Effector memory CD4-positive, alpha-beta T cell (primary cell): ENCODE measurements around the gene FAM78A.

ENCODE experiments used
- DNase-seq, 3 donors: peaks; one replicate each; pipeline ENCODE4 v3.0.0-alpha.2; 2020
- H3K27ac ChIP-seq: 2 replicates; pipeline ENCODE4 v1.7.0; 2013; ENCODE audit warnings: mild to moderate bottlenecking, low read length, moderate library complexity; ENCODE audit not compliant: insufficient read depth, poor library complexity, severe bottlenecking
- H3K27me3 ChIP-seq: replicated peaks from 2 replicates; pipeline ENCODE4 v1.7.0; 2013; ENCODE audit warnings: mild to moderate bottlenecking, low read length; ENCODE audit not compliant: insufficient read depth, control insufficient read depth, poor library complexity, severe bottlenecking
- H3K36me3 ChIP-seq: 2 replicates; pipeline ENCODE4 v1.7.0; 2013; ENCODE audit warnings: mild to moderate bottlenecking, low read length, moderate library complexity; ENCODE audit not compliant: control insufficient read depth, insufficient read depth
- H3K4me1 ChIP-seq: 2 replicates; pipeline ENCODE4 v1.7.0; 2013; ENCODE audit warnings: low read length, mild to moderate bottlenecking; ENCODE audit not compliant: control insufficient read depth, insufficient read depth, poor library complexity, severe bottlenecking
- H3K4me3 ChIP-seq: 2 replicates; pipeline ENCODE4 v1.7.0; 2013; ENCODE audit warnings: low read length, low read depth, mild to moderate bottlenecking; ENCODE audit not compliant: insufficient read depth, poor library complexity, severe bottlenecking
- H3K9me3 ChIP-seq: 2 replicates; pipeline ENCODE4 v1.7.0; 2013; ENCODE audit warnings: mild to moderate bottlenecking, low read length, moderate library complexity; ENCODE audit not compliant: control insufficient read depth

The FAM78A gene

GRCh38 chr9:131310833-131311554 is 34.7 kb upstream of the FAM78A start:
- Histone ChIP-seq H3K9me3 (no peaks in the 10 kb centered on the region), H3K4me3 (peak overlapping the region; percentile 31), H3K27ac (no peak overlapping the region), H3K36me3 (no peaks in the 10 kb centered on the region), H3K4me1 (peaks cover 11% of the 10 kb centered on the region), H3K27me3 (no peaks in the 10 kb centered on the region)
- peak; percentile 43 to 54 (median 47) for DNase-seq

- H3K27ac ChIP-seq: no peak overlapping the region
Observed at GRCh38 chr9:131309530-131310276, 33.4 kb upstream of the FAM78A start.

GRCh38 chr9:131308906-131309529 is 32.7 kb upstream of the FAM78A start:
- Histone ChIP-seq H3K27me3 (no peaks in the 10 kb centered on the region), H3K36me3 (no peaks in the 10 kb centered on the region), H3K27ac (no peak overlapping the region), H3K4me3 (no peak overlapping the region), H3K4me1 (peaks cover 11% of the 10 kb centered on the region), H3K9me3 (no peaks in the 10 kb centered on the region)
- DNase-seq: no peak

More at GRCh38 chr9:131309530-131310276, 33.4 kb upstream of the FAM78A start:
- Histone ChIP-seq H3K36me3 (no peaks in the 10 kb centered on the region), H3K9me3 (no peaks in the 10 kb centered on the region), H3K4me3 (no peak overlapping the region), H3K27me3 (no peaks in the 10 kb centered on the region), H3K4me1 (peaks cover 11% of the 10 kb centered on the region)
- DNase-seq: no peak

GRCh38 chr9:131308452-131308851 is 32.1 kb upstream of the FAM78A start:
- no peak overlapping the region for H3K4me3 ChIP-seq
- H3K36me3 ChIP-seq: no peaks in the 10 kb centered on the region
- H3K27me3 ChIP-seq: no peaks in the 10 kb centered on the region
- H3K9me3 ChIP-seq: no peaks in the 10 kb centered on the region
- H3K27ac ChIP-seq: no peak overlapping the region
- DNase-seq: no peak
- H3K4me1 ChIP-seq: peaks cover 11% of the 10 kb centered on the region

GRCh38 chr9:131307974-131308373 is 31.7 kb upstream of the FAM78A start:
- peaks cover 11% of the 10 kb centered on the region for H3K4me1 ChIP-seq
- no peak for DNase-seq
- H3K27ac ChIP-seq: no peak overlapping the region
- H3K9me3 ChIP-seq: no peaks in the 10 kb centered on the region
- no peaks in the 10 kb centered on the region for H3K36me3 ChIP-seq
- no peaks in the 10 kb centered on the region for H3K27me3 ChIP-seq
- H3K4me3 ChIP-seq: no peak overlapping the region

- no peak overlapping the region for H3K27ac ChIP-seq
- no peaks in the 10 kb centered on the region for H3K36me3 ChIP-seq
- DNase-seq: no peak
- no peaks in the 10 kb centered on the region for H3K27me3 ChIP-seq
- H3K4me1 ChIP-seq: peaks cover 11% of the 10 kb centered on the region
- H3K4me3 ChIP-seq: no peak overlapping the region
- no peaks in the 10 kb centered on the region for H3K9me3 ChIP-seq
Observed at GRCh38 chr9:131306397-131307004, 30.2 kb upstream of the FAM78A start.

- H3K9me3 ChIP-seq: no peaks in the 10 kb centered on the region
- no peaks in the 10 kb centered on the region for H3K4me1 ChIP-seq
- H3K27ac ChIP-seq: no peak overlapping the region
- DNase-seq: no peak
- H3K27me3 ChIP-seq: no peaks in the 10 kb centered on the region
- no peak overlapping the region for H3K4me3 ChIP-seq
- H3K36me3 ChIP-seq: no peaks in the 10 kb centered on the region
Observed at GRCh38 chr9:131304676-131305355, 28.5 kb upstream of the FAM78A start.

GRCh38 chr9:131303381-131304321 is 27.3 kb upstream of the FAM78A start:
- Histone ChIP-seq H3K4me3 (no peak overlapping the region), H3K27me3 (no peaks in the 10 kb centered on the region), H3K36me3 (no peaks in the 10 kb centered on the region), H3K27ac (no peak overlapping the region), H3K9me3 (no peaks in the 10 kb centered on the region), H3K4me1 (no peaks in the 10 kb centered on the region)
- no peak for DNase-seq
